Left ventricle myocardium inferior (tissue), 1 donor: ENCODE data around the gene KEL. TPM values are rescaled to one million over a fixed set of nuclear protein-coding genes. Genes with fewer than 3 reads are reported as not detected.

Source experiments
- DNase-seq: peaks from one replicate; pipeline ENCODE4 v3.0.0-alpha.2; 2020
- H3K27ac ChIP-seq: fragments of 200-600 bp; replicated peaks from 2 replicates; pipeline ENCODE4 v1.8.0; 2021
- H3K27me3 ChIP-seq: fragments of 200-600 bp; 2 replicates; pipeline ENCODE4 v1.8.0; 2021; ENCODE audit warnings: low read depth
- H3K36me3 ChIP-seq: fragments of 200-600 bp; 2 replicates; pipeline ENCODE4 v1.8.0; 2021
- H3K4me1 ChIP-seq: fragments of 200-600 bp; 2 replicates; pipeline ENCODE4 v1.8.0; 2021
- H3K4me3 ChIP-seq: fragments of 200-600 bp; 2 replicates; pipeline ENCODE4 v1.8.0; 2021; ENCODE audit warnings: mild to moderate bottlenecking, moderate library complexity
- H3K9me3 ChIP-seq: fragments of 200-600 bp; replicated peaks from 2 replicates; pipeline ENCODE4 v1.8.0; 2021
- CTCF ChIP-seq: fragments of 200-600 bp; IDR thresholded peaks from 2 replicates; pipeline ENCODE4 v1.8.0; 2021; ENCODE audit warnings: antibody characterized with exemption, mild to moderate bottlenecking, borderline replicate concordance
- intact Hi-C: fragments of 100-400 bp; cut with micrococcal nuclease; formaldehyde crosslinking; loops from one replicate; pipeline ENCODE4 v1.11.0; 2022
- total RNA-seq: library from RNA; stranded (reverse); fragmentation: NEBNext Ultra II Directional; extraction: Animal tissue kit (Norgen Biotek cat#: 25700); gene quantifications from one replicate; pipeline ENCODE4 v1.2.1, GENCODE V29; 2021
- donor health status: DM: no; HTN: yes; CAD: no; lungs with severe emphysema.

Gene KEL
- total RNA-seq, 1 donor from 2014 or later: 0.38 TPM

DNA sequence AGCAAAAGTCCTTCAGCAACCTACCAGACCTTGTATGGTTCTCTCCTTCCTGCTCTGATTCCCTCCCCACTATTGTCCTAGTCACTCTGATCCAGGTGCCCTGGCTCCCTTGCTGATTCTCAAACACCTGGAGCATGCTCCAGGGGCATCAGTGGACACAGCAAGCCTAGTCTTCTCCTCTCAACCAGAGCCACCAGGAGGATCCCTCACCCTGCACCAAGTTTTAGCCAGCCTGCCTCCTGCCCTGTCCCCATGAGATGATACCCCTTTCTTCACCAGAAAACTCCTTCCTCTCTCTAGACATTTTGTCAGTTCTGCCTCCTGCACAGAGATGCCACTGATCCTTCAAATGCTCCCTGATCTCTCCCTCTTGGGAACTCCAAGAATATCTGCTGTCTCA, 11.9 kb downstream of the KEL start:
- no peak for TF ChIP-seq CTCF
- DNase-seq: no peak
- no peak overlapping the region for H3K4me3 ChIP-seq
- no peaks in the 10 kb centered on the region for H3K36me3 ChIP-seq
- no peaks in the 10 kb centered on the region for H3K4me1 ChIP-seq
- intact Hi-C loops: no loop called here
- no peaks in the 10 kb centered on the region for H3K27me3 ChIP-seq
- no peak overlapping the region for H3K27ac ChIP-seq
- peaks cover 10% of the 10 kb centered on the region for H3K9me3 ChIP-seq

GRCh38 chr7:142948603-142949002, 13.6 kb downstream of the KEL start:
- no peak overlapping the region for H3K4me3 ChIP-seq
- DNase-seq: no peak
- TF ChIP-seq CTCF: no peak
- H3K9me3 ChIP-seq: no peaks in the 10 kb centered on the region
- no peaks in the 10 kb centered on the region for H3K4me1 ChIP-seq
- H3K27me3 ChIP-seq: no peaks in the 10 kb centered on the region
- intact Hi-C loops: no loop called here
- no peak overlapping the region for H3K27ac ChIP-seq
- H3K36me3 ChIP-seq: no peaks in the 10 kb centered on the region

DNA sequence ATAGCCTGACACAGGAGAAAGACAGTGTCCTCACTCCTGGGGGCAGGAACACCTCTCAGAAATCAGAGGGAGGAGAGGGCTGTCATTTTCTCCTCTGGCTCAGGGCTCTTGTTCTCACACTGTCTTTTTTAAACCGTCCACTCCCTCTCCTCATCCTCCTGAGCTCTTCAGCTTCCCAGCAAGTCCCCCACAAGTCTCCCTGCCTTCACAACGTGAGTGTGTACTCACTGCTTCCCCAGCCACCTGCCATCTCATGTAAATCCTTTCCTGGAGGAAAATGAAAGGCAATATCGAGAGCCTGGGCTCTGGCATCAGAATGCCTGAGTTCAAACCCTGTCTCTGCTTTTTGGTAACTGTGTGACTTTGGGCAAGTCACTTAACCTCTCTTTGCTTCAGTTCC, 17.2 kb downstream of the KEL start:
- H3K27me3 ChIP-seq: peaks cover 4% of the 10 kb centered on the region
- H3K9me3 ChIP-seq: no peaks in the 10 kb centered on the region
- H3K4me1 ChIP-seq: peaks cover 8% of the 10 kb centered on the region
- intact Hi-C loops: no loop called here
- H3K36me3 ChIP-seq: no peaks in the 10 kb centered on the region
- H3K4me3 ChIP-seq: no peak overlapping the region
- TF ChIP-seq CTCF: no peak
- H3K27ac ChIP-seq: no peak overlapping the region
- DNase-seq: no peak

DNA sequence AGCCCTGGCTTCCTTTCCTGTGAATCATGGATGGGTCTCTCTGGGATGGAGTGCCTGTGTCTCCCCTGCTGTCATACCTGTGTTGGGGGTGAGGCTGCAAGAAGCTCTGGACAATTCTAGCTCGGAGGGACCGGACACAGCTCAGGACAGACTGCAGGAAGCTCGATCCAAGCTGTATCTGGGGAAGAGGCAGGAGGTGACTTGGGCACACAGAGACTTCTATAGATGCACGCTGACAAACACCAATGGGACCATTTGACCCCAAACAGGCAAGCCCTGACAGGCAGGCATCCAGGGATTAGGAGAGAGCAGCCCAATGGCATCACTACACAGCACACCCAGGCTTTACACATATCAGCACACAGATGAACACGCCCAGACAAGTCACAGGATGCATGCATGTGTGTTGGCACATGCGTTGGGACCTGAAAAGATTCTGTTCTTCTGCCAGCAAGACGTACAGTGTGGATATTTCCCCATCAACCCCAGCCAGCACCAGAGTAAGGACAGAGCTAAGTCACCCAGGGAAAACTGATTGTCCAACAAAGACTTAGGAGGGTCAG, 18.4 kb downstream of the KEL start:
- Histone ChIP-seq H3K27ac (no peak overlapping the region), H3K36me3 (no peaks in the 10 kb centered on the region), H3K4me3 (no peak overlapping the region), H3K4me1 (peaks cover 8% of the 10 kb centered on the region), H3K27me3 (peaks cover 4% of the 10 kb centered on the region), H3K9me3 (no peaks in the 10 kb centered on the region)
- no peak for DNase-seq
- no peak for TF ChIP-seq CTCF
- intact Hi-C loops: no loop called here

DNA sequence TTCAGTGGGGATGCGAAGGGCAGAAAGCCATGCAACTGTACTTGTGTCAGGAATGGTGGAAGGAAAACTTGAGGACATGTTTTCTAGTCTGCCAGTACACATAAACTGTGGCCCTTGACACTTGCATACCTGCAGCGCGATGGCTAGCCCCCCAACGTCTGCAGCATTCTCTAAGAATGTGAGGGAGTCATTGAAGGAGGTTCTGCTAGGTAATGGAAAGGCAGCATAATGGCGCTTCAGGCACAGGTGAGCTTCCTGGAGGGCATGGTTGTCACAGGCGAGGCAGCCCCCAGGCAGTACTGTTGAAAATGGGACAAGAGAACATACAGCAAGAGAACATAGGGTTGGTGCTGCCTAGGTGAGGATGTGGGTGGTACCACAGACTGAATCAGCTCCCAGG, 19.4 kb downstream of the KEL start:
- no peak for TF ChIP-seq CTCF
- intact Hi-C loops: no loop called here

More for the DNA sequence above, 19.4 kb downstream of the KEL start:
- H3K4me1 ChIP-seq: peaks cover 8% of the 10 kb centered on the region
- no peaks in the 10 kb centered on the region for H3K36me3 ChIP-seq
- H3K9me3 ChIP-seq: no peaks in the 10 kb centered on the region
- DNase-seq: no peak
- no peak overlapping the region for H3K4me3 ChIP-seq
- H3K27me3 ChIP-seq: peaks cover 4% of the 10 kb centered on the region
- H3K27ac ChIP-seq: no peak overlapping the region
